Measurements from ENCODE around the gene PSAPL1.

- TF ChIP-seq TAF1 (IDR thresholded peaks at IDR 0.05; ENCODE audit: low read depth) (no peak), EP300 (IDR thresholded peaks at IDR 0.05; ENCODE audit: borderline replicate concordance) (no peak), CEBPB (IDR thresholded peaks at IDR 0.05) (no peak), FOXM1 (IDR thresholded peaks at IDR 0.05; ENCODE audit: borderline replicate concordance, low read depth) (no peak), ZBTB7A (IDR thresholded peaks at IDR 0.05; ENCODE audit: low read depth) (no peak), YY1 (IDR thresholded peaks at IDR 0.05; ENCODE audit: low read depth) (no peak), TEAD4 (IDR thresholded peaks at IDR 0.05) (no peak)
Observed at GRCh38 chr4:7457201-7458065, 22.7 kb upstream of the PSAPL1 start.
